Right lobe of liver (tissue), 6 donors: ENCODE results near the gene MMP17. TPM values are rescaled to one million over a fixed set of nuclear protein-coding genes. Genes with fewer than 3 reads are reported as not detected.
"Not testable (repeated sequence)": the region's sequence is repeated elsewhere in the genome, so short reads cannot be mapped to it uniquely, and the experiment has no call there.

Experiments
- ATAC-seq, 4 donors: fragments of 200-7000 bp; cut with Tn5 transposase; one replicate each; pipeline ENCODE4 v1.9.1; 2020; ENCODE audit warnings: mild to moderate bottlenecking in 4 of 4, moderate library complexity in 4 of 4
- DNase-seq, 3 donors: peaks; one replicate each; pipeline ENCODE4 v3.0.0-alpha.2; 2020
- H3K27ac ChIP-seq, 3 donors: fragments of 200-600 bp; one replicate each; pipeline ENCODE4 v1.8.0; 2022
- H3K27me3 ChIP-seq, 2 donors: fragments of 200-600 bp; one replicate each; pipeline ENCODE4 v1.8.0; 2022
- H3K36me3 ChIP-seq, 4 donors: fragments of 200-600 bp; sonication (generic) in 1 of 4; one replicate each; pipeline versions ENCODE4 v1.5.1 to v1.8.0; 2017 to 2022; ENCODE audit warnings: control low read depth in 1 of 4
- H3K4me1 ChIP-seq, 4 donors: fragments of 200-600 bp; sonication (generic) in 1 of 4; one replicate each; pipeline versions ENCODE4 v1.5.1 to v1.8.0; 2017 to 2022; ENCODE audit warnings: control low read depth in 1 of 4
- H3K4me3 ChIP-seq, 3 donors: fragments of 200-600 bp; one replicate each; pipeline ENCODE4 v1.8.0; 2022
- H3K9me3 ChIP-seq, 4 donors: fragments of 200-600 bp; sonication (generic) in 1 of 4; one replicate each; pipeline versions ENCODE4 v1.5.1 to v1.8.0; 2017 to 2022; ENCODE audit warnings: control low read depth in 1 of 4
- POLR2A ChIP-seq: fragments of 450-650 bp; IDR thresholded peaks from one replicate; pipeline ENCODE4 v1.6.1; 2017; ENCODE audit warnings: antibody characterized with exemption, mild to moderate bottlenecking
- WGBS: methylation state at CpG from one replicate; pipeline ENCODE4 v1.1.6; 2018; ENCODE audit warnings: low coverage, low lambda C conversion rate; ENCODE audit not compliant: insufficient coverage; ENCODE audit errors: missing lambda C conversion rate; 5-methylcytosine and 5-hydroxymethylcytosine counted together
- intact Hi-C, 2 donors: fragments of 100-400 bp; cut with DNase I; formaldehyde crosslinking; loops; one replicate each; pipeline versions ENCODE4 v1.11.2 to v1.14.1; 2022
- total RNA-seq, 6 experiments: library from RNA; depleted of rRNA in 2 of 6; stranded (reverse); fragments of >200 nt in 2 of 6; fragmentation: NEBNext Ultra II Directional in 3 of 6; extraction: Animal tissue kit (Norgen Biotek cat#: 25700) in 3 of 6; gene quantifications; one replicate each; pipeline versions ENCODE4 v1.1.0 to v1.2.4, GENCODE V29; 2016 to 2023
- TF ChIP-seq, protein P1 (sequence below), 4 donors: fragments of 200-600 bp in 3 of 4; fragments of 450-650 bp in 1 of 4; IDR thresholded peaks; one replicate each; pipeline versions ENCODE4 v1.5.1 to v1.8.0; 2016 to 2022; ENCODE audit warnings: antibody characterized with exemption in 4 of 4, mild to moderate bottlenecking in 2 of 4
- donor health status: DM: no; HTN: yes; CAD: no.
- donor health status: DM: no; HTN: no; CAD: no.
- donor health status: DM: no; HTN: no; CAD: no.
- donor health status: DM: no; HTN: yes; CAD: no.
- donor health status: DM: no; HTN: yes; CAD: no.

Gene MMP17
- total RNA-seq, 6 experiments from 2014 or later: 0.58 to 3.9 (median 0.73) TPM

DNA sequence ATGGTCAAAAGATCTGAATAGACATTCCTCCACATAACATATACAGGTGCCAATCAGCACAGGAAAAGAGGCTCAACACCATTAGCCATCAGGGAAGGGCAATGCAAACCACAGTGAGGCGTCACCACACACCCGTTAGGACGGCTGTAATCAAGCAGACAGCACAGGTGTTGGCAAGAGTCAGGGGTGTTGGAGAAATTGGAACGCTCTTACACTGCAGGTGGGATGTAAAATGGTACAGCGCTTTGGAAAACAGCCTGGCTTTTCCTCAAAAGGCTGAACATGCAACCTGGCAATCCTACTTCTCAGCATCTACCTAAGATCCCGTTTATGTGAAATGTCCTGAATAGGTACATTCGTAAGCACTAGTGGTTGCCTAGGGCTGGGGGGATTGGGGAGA lies 21.5 kb upstream of the MMP17 start:
- TF ChIP-seq POLR2A: no peak
- TF ChIP-seq, protein P1, sequence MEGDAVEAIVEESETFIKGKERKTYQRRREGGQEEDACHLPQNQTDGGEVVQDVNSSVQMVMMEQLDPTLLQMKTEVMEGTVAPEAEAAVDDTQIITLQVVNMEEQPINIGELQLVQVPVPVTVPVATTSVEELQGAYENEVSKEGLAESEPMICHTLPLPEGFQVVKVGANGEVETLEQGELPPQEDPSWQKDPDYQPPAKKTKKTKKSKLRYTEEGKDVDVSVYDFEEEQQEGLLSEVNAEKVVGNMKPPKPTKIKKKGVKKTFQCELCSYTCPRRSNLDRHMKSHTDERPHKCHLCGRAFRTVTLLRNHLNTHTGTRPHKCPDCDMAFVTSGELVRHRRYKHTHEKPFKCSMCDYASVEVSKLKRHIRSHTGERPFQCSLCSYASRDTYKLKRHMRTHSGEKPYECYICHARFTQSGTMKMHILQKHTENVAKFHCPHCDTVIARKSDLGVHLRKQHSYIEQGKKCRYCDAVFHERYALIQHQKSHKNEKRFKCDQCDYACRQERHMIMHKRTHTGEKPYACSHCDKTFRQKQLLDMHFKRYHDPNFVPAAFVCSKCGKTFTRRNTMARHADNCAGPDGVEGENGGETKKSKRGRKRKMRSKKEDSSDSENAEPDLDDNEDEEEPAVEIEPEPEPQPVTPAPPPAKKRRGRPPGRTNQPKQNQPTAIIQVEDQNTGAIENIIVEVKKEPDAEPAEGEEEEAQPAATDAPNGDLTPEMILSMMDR (IDR thresholded peaks at IDR 0.05): no peak
- DNase-seq (peak in 1 of 3 donors; percentile 15), ATAC-seq (no peak)
- Histone ChIP-seq H3K36me3 (peaks cover 0 to 5% (median 0%) of the 10 kb centered on the region in 4 donors), H3K9me3 (no peaks in the 10 kb centered on the region), H3K27ac (no peak overlapping the region), H3K4me3 (no peak overlapping the region), H3K27me3 (no peaks in the 10 kb centered on the region), H3K4me1 (no peaks in the 10 kb centered on the region)
- intact Hi-C loops: no loop called here
- 59% methylated on average over 4 of the region's 7 CpGs for WGBS

DNA sequence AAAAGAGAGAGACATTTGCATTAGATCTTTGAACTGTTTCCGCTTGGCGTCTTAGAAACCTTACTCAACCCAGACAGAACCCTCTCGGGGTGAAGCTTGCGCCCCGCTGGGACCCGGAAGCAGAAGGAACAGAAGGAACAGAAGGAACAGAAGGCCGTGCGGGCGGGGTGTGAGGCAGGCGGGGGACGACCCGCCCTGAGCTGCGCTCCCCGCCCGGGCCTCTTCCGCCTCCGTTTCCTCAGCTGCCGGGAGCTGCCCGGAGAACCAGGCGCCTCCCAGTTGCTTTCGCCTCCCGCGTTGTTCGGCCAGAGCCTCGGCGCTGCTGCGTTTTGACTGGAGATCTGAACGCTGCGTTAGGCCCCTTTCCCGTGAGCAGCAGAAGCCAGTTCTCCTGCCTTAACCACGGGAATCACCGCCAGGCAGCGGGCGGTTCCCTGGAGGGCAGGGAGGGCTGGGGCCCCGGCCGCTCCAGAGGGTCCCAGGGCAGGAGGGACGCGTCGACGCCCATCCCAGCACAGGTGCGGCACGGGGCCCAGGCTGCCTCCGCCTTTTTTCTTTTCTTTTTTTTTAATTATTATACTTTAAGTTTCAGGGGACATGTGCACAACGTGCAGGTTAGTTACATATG lies 19.3 kb upstream of the MMP17 start:
- WGBS: 56% methylated on average over 8 of the region's 44 CpGs
- Histone ChIP-seq H3K9me3 (no peaks in the 10 kb centered on the region), H3K36me3 (no peaks in the 10 kb centered on the region), H3K4me1 (no peaks in the 10 kb centered on the region), H3K4me3 (no peak overlapping the region), H3K27ac (no peak overlapping the region), H3K27me3 (no peaks in the 10 kb centered on the region)
- no peak for TF ChIP-seq POLR2A
- TF ChIP-seq, protein P1 (IDR thresholded peaks at IDR 0.05): no peak
- peak in 1 of 3 donors; percentile 63 for DNase-seq
- ATAC-seq: peak; percentile 13 to 67 (median 55)
- intact Hi-C loops: no loop called here

DNA sequence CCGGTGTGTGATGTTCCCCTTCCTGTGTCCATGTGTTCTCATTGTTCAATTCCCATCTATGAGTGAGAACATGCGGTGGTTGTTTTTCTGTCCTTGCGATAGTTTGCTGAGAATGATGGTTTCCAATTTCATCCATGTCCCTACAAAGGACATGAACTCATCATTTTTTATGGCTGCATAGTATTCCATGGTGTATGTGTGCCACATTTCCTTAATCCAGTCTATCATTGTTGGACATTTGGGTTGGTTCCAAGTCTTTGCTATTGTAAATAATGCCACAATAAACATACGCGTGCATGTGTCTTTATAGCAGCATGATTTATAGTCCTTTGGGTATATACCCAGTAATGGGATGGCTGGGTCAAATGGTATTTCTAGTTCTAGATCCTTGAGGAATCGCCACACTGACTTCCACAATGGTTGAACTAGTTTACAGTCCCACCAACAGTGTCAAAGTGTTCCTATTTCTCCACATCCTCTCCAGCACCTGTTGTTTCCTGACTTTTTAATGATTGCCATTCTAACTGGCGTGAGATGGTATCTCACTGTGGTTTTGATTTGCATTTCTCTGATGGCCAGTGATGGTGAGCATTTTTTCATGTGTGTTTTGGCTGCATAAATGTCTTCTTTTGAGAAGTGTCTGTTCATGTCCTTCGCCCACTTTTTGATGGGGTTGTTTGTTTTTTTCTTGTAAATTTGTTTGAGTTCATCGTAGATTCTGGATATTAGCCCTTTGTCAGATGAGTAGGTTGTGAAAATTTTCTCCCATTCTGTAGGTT lies 18.5 kb upstream of the MMP17 start:
- 82% methylated on average over 6 of the region's 9 CpGs for WGBS
- H3K27me3 ChIP-seq, H3K4me3 ChIP-seq, ATAC-seq, intact Hi-C loops, H3K36me3 ChIP-seq, DNase-seq, H3K9me3 ChIP-seq, H3K27ac ChIP-seq, H3K4me1 ChIP-seq: not testable (repeated sequence)

DNA sequence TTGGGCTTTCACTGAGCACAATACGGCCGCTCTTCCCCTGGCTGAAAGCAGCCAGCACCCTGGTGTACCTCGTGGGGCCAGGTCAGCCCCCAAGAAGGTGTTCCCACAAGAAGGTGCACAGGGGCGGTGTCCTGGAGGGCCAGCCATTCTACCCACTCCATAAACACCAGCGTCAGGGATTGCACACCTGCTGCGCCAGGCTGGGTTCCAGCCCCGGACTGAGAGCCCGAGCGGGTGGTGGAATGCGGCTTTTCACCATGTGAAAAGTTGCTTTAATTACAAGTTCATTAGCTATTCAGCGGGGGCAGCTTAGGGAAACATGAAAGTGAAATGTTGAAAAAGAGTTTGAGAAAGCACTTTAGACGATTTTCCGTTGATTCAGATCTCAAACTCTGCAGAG lies 17.5 kb upstream of the MMP17 start:
- intact Hi-C loops: no loop called here
- WGBS: 63% methylated on average over 11 of the region's 13 CpGs
- Histone ChIP-seq H3K9me3 (no peaks in the 10 kb centered on the region), H3K4me1 (no peaks in the 10 kb centered on the region), H3K36me3 (no peaks in the 10 kb centered on the region), H3K4me3 (no peak overlapping the region), H3K27me3 (no peaks in the 10 kb centered on the region), H3K27ac (no peak overlapping the region)
- TF ChIP-seq, protein P1 (IDR thresholded peaks at IDR 0.05): no peak
- TF ChIP-seq POLR2A: no peak
- ATAC-seq (no peak), DNase-seq (no peak)

DNA sequence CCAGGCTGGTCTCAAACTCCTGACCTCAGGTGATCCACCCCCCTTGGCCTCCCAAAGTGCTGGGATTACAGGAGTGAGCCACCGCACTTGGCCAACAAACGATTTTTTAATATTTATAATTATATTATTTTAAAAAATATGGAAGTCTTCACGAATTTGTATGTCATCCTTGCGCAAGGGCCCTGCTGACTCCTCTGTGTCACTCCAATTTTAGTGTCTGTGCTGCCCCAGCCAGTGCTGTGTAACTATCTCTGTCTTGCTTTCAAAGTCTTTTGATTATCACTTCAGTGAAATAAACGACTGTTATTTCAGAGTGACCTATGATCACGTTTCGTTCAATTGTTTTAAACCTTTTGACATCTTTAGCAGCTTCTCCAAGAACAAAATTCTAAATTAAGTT lies 13.1 kb upstream of the MMP17 start:
- ATAC-seq: no peak
- H3K27ac ChIP-seq: no peak overlapping the region
- H3K4me3 ChIP-seq: no peak overlapping the region
- no peaks in the 10 kb centered on the region for H3K9me3 ChIP-seq
- H3K36me3 ChIP-seq: no peaks in the 10 kb centered on the region
- intact Hi-C loops: no loop called here
- H3K4me1 ChIP-seq: no peaks in the 10 kb centered on the region
- 61% methylated on average over 7 of the region's 7 CpGs for WGBS
- no peak for DNase-seq
- TF ChIP-seq, protein P1 (IDR thresholded peaks at IDR 0.05): no peak
- TF ChIP-seq POLR2A: no peak
- H3K27me3 ChIP-seq: no peaks in the 10 kb centered on the region
